GM21390 (cell line): Measurements from ENCODE around the gene CNKSR1.

Source experiments
- ATAC-seq: cut with Tn5 transposase; IDR thresholded peaks from one replicate; pipeline ENCODE4 v1.9.1; 2021; ENCODE audit not compliant: unreplicated experiment

CNKSR1 gene

DNA sequence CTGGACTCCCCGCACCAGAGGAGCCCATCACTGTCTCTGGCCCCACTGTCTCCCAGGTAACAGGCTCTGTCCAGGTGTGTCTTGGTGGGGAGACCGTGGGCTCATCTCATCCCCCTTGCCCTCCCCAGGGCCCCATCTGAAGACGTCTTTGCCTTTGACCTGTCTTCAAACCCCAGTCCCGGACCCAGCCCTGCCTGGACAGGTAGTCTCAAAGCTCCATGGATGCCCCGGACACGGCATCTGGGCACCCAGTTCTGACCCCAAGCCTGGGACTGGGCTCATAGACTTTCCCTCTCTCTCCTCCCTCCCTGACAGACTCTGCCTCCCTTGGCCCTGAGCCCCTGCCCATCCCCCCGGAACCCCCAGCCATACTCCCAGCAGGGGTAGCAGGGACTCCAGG is 6.8 kb downstream of the CNKSR1 start:
- ATAC-seq = no peak

DNA sequence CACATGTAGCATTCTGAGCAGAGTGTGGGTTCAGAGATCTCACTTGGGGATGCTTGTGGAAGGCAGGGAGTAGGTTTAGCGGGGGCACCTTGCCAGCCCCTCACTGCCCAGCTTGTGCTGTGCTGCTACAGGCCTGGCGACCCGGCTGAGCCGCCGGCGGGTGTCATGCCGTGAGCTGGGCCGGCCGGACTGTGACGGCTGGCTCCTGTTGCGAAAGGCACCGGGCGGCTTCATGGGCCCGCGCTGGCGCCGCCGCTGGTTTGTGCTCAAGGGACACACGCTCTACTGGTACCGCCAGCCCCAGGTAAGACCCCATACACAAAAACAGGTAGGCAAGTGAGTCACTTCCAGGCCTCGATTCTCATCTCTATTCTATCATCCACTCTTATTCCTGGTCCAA is 7.6 kb downstream of the CNKSR1 start:
- no peak for ATAC-seq

DNA sequence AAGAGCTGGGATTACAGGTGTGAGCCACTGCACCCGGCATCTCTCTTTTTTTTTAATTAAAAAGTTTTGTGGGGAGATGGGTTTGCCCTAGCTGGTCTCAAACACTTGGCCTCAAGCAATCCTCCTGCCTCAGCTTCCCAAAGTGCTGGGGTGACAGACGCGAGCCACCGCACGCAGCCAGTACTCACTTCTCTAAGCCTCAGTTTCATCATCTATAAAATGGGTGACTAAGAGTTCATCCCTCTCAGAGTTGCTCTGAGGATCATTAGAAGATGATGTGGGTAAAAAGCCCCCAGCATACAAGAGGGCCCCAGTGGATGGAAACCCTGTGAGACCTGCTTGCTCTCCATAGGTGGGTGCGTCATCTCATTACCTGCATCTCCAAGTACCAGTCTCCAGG is 10.6 kb downstream of the CNKSR1 start:
- no peak for ATAC-seq

DNA sequence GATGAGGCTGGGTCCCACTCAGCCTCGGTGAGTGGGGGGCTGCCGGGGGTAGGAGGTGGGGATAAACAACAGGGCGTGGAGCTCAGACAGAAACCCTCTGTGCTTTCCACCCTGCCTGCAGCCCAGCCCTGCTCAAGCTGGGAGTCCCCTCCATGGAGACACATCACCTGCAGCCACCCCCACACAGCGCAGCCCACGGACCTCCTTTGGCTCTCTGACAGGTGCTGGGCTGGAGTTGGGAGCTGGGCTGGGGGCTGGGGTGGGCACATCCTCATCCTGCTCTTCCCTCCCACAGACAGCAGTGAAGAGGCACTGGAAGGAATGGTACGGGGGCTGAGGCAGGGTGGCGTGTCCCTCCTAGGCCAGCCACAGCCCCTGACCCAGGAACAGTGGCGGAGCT is 11.2 kb downstream of the CNKSR1 start:
- ATAC-seq = no peak

DNA sequence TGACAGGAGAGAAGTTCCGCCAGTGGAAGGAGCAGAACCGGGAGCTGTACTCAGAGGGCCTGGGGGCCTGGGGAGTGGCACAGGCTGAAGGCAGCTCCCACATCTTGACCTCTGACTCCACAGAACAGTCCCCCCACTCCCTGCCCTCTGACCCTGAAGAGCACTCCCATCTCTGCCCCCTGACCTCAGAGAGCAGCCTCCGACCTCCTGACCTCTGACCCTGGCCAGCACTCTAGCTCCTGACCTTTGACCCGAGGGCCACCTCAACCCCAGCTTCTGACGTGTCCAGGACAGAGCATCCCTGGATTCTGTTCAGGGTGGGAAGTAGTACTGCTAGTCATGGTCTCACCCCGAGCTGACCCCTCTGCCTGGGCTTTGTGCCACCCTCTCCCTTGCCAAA is 12.0 kb downstream of the CNKSR1 start:
- ATAC-seq = no peak

DNA sequence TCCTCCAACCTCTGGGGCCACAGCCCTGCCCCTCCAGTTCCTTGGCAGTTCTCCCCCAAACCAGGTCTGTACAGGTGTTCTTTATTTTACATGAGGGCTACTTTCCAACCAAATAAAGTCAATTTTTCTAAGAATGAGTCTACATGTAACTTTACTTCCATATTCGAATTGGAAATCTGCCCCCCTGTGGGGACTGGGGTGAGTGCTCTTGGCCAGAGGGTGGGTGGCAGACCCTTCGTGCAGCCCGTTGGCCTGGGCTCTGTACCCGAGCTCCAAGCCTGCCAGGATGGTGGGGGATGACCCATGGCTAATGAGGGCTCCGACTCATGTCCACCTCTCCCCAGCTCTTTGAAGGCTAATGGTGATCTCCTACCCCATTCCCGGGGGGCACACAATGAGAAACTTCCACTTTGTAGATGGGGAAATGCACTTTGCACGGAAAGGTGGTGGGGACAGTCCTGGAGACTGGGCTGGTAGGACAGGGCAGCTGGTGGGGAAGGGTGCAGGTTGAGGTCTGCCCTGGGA is 12.5 kb downstream of the CNKSR1 start:
- ATAC-seq = no peak

DNA sequence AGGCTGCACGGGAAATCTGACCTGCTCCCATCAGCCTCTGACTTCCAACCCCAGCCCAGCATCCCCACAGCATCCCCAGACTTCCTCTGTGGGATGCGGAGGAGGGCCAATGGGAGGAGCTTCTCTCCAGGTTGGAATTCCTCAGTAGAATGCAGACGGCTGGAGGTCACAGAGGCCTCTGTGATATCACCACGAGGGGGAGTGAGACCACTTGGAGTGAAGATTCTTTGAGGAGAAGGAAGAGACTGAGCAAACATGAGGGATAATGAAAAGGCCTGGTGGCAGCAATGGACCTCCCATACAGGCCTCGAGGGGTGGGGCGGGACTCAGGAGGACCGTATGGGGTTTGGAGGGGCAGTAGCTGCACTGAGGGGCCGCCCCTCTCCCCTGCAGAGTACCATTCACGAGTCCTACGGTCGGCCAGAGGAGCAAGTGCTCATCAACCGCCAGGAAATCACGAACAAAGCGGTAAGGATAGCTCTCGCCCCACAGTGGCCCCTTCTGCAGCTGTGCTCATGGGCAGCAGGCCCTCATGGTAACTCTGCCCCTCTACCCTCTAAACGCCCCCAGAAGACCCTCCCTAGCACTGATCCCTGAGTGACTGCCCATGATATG is 13.2 kb downstream of the CNKSR1 start, which contains the start of gene CATSPER4:
TSS of gene CATSPER4 (plus strand) at position 230 of the 615 bp plus-strand sequence. CDS start at position 256, 26 bp downstream.
- ATAC-seq = no peak

DNA sequence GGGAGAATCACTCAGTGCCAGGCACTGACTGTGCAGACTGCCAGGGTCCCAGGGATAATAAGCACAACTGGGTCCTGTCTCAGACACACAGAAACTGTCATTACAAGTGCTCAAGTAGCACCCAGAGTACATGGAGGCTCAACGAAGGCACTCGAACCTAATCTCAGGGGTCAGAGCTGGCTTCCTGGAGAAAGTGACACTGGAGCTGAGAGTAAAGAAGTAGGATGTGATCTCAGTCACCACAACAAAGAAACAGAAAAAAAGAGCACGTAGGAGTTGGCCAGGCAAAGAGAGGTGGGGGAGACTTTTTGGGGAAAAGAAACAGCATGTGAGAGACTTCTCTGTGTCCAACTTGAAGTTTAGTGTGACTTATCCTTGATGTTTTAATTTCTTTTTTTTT is 14.4 kb downstream of the CNKSR1 start:
- ATAC-seq = no peak

DNA sequence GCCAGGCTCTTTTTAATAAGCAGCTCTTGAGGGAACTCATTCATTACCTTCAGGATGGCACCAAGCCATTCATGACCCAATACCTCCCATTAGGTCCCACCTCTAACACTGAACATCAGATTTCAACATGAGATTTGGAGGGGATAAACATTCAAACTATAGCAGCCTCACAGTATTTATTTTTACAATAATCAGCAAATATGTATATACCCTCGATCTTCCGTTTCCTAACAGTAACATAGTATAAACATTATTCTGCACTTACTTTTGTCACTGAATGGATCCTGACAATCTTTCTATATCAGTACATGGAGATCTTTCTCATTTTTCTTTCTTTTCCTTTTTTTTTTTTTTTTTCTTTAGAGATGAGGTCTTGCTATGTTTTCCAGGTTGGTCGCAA is 18.5 kb downstream of the CNKSR1 start:
- ATAC-seq = no peak

DNA sequence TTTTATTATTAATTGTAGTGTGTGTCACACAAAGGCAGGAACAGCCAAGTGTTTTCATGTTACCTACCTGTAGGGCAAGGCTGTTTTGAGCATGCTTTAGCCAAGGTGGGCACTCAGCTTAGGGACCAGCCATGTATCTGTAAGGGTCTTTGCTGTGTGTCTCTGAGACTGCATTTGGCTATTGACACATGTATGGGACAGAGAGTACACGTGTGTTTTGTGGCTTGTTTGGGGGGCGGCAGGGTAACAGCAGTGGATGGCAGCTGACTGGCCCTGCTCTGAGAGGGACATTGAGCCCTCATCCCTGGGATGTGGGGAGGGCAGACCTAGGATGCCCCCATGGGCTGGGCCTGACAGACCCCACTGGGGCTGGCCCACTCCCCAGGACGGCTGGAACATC is 20.0 kb downstream of the CNKSR1 start:
- no peak for ATAC-seq

DNA sequence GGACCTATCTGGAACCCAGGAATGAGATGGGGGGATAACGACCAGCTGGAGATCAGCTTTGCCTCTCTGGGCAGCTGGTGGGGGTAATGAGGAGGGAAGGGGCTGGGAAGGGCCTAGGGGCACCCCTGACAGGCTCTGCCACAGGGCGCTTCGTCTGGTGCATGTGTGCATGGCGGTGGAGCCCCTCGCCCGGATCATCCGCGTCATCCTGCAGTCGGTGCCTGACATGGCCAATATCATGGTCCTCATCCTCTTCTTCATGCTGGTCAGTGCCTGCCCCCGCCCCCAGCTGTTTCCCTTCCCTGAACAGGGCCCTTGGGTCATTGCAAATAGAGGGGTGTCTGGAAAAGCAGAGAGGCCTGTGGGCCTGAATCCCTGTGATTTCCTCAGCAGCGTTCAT is 20.5 kb downstream of the CNKSR1 start:
- no peak for ATAC-seq

DNA sequence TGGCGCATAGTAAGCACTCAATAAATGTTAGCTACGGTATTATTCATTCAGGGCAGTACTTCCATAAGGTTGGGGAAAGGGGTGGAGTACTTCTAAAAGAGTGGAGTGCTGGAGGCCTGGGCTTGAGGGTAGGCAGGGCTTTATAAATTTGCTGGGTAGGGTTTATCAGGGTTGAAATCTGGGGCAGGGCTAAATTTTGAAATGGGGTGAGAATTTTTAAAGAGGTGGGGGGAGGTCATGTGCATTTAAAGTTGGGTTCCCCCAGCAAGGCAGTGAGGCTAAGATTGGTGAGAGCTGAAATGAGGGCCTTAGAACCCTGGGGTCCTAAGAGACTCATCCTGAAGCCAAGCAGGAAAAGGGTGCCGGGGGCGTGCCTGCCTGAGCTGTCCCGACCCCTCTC is 23.1 kb downstream of the CNKSR1 start:
- no peak for ATAC-seq

DNA sequence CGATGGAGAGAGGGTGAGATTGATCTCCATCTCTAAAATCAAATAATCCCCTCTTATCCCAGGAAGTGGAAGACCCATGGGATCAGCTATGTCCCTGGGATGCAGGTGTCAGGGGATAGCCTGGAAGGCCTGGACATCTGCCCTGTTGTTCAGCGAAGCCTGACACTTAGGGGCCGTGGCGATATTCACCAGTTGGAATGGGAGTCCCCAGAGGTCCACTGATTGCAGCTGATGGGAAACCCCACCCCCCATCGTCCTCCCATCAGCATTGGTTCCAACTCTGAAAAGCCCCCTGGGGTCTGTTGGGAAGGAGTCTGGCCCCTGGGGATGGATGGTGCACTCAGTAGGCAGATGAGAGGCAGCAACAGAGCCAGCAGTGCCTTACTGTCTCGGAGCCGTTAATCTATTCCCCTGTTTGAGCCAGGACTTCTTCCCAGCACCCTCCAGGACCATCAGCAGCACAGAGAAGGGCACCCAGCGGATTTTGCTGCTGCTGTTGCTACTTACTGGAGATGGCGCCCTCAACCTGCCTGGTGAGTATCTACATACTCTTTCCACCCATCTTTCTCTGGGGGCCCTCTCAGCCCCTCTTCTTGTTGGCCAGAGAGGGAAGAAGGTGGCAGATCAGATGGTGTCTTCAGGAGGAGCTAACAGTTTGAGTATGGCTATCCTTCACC is 26.5 kb downstream of the CNKSR1 start:
- no peak for ATAC-seq

DNA sequence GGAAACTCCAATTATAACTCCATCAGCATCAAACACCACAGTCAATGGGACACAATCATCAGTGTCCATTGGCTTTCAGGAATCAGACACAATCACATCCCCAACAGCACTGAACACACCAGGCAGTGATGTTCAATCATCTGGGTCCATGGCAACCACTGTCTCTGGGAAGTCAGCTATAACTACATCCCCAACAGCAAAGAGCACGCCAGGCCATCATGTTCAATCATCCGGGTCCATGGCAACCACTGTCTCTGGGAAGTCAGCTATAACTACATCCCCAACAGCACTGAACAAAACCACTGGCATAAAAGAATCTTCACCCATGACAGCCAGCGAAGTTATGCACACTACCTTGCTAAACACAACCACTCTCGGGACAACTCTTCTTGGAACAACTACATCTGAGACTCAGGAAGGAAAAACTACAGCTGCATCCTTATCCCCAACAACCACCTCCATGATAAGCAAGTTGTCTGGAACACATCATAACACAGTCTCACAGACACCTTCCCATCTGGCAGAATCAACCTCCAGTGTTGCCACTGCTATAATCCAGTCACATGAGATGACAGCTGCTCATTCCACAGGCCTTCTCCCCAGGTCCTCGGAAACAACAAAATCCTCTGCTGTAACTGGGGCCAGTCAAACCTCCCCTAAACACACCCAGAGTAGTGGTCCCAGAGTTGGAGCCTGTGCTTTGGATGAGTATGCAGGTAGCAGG is 33.0 kb downstream of the CNKSR1 start:
- ATAC-seq = no peak

DNA sequence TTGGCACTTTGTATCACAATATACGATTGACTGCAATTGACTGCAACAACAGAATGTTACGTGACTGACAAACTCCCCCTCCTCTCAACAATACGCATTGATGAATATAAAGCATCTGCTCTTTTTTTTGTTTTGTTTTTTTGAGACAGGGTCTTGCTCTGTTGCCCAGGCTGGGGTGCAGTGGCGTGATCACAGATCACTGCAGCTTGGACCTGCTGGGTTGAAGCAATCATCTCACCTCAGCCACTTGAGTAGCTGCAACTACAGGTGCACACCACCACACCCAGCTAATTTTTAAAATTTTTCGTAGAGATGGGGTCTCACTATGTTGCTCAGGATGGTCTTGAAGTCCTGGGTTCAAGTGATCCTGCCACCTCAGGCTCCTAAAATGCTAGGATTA is 35.4 kb downstream of the CNKSR1 start:
- no peak for ATAC-seq

DNA sequence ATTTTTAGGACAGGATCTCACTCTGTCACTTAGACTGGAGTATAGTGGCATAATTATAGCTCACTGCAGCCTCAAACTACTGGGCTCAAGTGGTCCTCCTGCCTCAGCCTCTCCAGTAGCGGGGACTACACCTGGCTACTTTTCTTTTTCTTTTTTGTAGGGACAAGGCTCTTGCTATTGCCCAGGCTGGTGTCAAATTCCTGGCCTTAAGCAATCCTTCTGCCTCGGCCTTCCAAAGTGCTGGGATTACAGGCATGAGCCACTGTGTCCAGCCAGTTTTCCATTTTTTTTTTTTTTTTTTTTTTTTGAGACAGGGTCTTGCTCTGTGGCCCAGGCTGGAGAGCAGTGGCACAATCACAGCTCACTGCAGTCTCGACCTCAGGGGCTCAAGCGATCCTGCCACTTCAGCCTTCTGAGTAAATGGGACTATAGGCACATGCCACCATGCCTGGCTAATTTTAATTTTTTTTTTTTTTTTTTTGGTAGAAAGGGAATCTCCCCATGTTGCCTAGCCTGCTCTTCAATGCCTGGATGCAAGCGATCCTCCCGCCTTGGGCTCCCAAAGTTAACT is 36.1 kb downstream of the CNKSR1 start:
- no peak for ATAC-seq

DNA sequence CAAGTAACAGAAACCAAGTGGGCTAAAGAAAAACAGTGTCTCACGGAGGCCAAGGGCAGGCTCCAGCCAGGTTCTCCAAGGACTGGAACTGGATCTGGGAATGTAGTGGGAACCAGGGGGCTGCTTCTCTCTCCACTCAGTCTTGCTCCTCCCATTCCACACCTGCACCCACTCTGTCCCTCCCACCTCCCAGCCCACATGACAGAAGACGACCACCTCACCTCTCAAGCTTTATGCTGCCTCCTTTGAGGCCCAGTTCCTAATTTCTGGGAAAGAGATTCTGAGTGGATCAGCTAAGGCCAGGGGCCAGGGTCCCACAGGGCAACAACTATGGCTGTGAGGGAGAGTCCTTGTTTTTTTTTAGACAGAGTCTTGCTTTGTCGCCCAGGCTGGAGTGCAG is 38.0 kb downstream of the CNKSR1 start:
- ATAC-seq = no peak

DNA sequence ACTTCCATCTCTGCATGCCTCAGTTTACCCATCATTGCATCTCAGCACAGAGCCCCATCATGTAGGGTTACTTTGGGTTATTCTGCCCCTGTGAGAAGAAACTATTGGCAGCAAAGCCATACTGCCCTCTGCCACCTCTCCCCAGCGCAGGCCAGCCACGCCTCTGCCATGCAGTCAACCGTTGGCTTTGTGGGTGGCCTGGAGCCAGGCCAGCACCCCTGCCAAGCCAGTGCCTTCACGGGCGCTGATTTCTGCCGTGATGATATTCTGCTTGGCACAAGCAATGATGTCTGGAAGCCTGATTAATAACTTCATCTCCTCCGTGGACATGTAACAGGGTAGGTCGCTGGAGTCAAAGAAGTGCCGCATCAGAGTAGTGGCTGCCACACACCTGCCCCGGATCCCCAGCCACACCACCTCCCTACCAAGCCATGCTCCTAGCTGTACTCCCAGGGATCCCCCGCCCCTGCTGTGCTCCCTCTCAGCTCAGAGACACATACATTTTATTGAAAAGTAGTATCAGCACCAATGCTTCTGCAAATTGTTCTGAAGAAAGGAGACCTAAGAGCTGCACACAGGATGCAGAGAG is 41.7 kb downstream of the CNKSR1 start:
- no peak for ATAC-seq

DNA sequence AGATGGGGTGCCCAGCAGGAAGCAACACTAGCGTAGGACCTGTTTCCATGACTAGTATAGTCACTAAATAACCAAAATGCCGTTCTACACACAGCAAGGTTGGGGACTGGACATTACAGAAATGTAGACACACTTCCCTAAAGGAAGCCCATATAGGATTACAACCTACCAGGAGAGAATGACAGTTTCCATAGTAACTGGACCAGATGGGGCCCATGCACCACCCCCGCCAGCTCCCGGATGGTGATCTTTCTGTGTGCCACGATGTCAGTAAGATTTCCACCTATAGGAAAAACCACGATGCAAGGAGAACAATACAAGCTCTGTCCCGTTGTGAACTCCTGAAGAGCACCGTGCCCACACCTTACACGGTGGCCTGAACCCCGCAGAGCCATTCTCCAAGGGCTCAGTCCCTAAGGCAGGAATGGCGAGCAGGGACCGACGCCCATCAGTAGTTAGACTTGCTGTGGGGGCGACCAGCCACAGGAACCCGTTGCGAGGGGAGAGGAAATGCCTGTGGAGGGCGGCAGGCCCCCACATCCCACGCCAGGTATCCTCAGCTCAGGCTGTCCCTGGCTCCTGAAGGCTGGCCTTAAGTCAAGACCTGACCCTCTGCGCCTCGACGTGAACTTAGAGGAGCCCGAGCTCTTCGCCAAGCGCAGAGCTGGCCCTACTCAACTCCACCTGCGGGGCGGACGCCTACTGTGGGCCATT is 43.1 kb downstream of the CNKSR1 start:
- ATAC-seq = no peak

DNA sequence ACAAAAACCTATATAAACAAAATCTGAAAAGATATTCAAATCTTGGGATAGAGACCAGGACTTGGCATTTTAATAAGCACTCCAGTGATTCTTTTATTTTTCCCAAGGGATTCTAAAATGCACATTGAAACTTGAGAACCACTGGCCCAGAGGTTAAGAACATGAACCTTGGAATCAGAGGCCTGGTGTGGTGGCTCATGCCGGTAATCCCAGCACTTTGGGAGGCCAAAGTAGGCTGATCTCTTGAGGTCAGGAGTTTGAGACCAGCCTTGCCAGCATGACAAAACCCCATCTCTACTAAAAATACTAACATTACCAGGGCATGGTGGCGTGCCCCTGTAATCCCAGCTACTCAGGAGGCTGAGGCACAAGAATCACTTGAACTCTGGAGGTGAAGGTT is 43.8 kb downstream of the CNKSR1 start:
- ATAC-seq = no peak

DNA sequence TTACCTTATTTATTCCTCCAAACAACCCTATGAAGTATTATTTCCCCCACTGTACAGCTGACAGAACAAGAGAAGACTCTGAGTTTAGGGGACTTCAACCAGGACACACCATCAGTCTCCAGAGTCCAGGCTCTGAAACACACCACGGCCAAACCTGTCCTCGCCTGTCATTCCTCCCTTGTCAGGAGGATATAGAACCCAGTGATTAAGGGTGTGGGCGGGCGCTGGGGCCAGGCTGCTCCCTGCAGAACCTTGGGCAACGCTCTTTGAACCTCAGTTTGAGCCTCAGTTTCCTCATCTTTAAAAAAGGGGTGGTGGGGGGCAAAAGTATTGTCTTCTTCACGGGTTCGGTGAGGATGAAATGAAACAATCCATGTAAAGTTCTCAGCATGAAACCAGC is 47.3 kb downstream of the CNKSR1 start:
- ATAC-seq = no peak
